HCT116 (cell line): ENCODE data around the gene TUBA1C. TPM values are rescaled to one million over a fixed set of nuclear protein-coding genes. Genes with fewer than 3 reads are reported as not detected.

Experiments used
- ATAC-seq: fragments of 200-7000 bp; cut with Tn5 transposase; 2 replicates; pipeline ENCODE4 v1.9.1; 2020; ENCODE audit warnings: mild to moderate bottlenecking, moderate library complexity
- BruUV-seq: library from RNA; stranded (reverse); fragments of 400-500 nt; replicated peaks from 2 replicates; lab custom pipeline; 2021; lab: Mats Ljungman, UMichigan
- CTCF ChIA-PET: fragments of 300-600 bp; sonication (Branson Sonifier 250); formaldehyde crosslinking; loops from one replicate; lab custom pipeline; 2021; ENCODE audit warnings: antibody characterized with exemption; lab: Charles Lee
- POLR2A ChIA-PET: fragments of 300-600, 350-600 bp; sonication (Branson Sonifier 250); formaldehyde crosslinking; loops from one replicate; lab custom pipeline; 2021; ENCODE audit warnings: antibody characterized with exemption; lab: Charles Lee
- RAD21 ChIA-PET, 2 experiments: fragments of 300-600 bp; sonication (Branson Sonifier 250); formaldehyde crosslinking; loops; one replicate each; lab custom pipeline; 2023; ENCODE audit warnings: low total read pairs in 2 of 2; ENCODE audit not compliant: uncharacterized antibody in 2 of 2, unreplicated experiment in 2 of 2, low non-redundant PET in 1 of 2; lab: Charles Lee
- DNase-seq: peaks from one replicate; pipeline ENCODE4 v3.0.0-alpha.2; 2010; ENCODE audit warnings: low read depth, low spot score
- H2AFZ ChIP-seq: fragments of 200-600 bp; shearing (Covaris generic), sonication (generic); 2 replicates; pipeline ENCODE4 v1.6.1; 2017; ENCODE audit warnings: low read depth, mixed run types, mixed read lengths, antibody characterized with exemption, low read length; ENCODE audit not compliant: poor library complexity, severe bottlenecking
- H3K27ac ChIP-seq: 2 replicates; pipeline ENCODE4 v1.5.1; 2012; ENCODE audit warnings: low read depth, low read length
- H3K27me3 ChIP-seq: fragments of 200-600 bp; sonication (generic); 2 replicates; pipeline ENCODE4 v1.6.1; 2016; ENCODE audit warnings: mixed run types, low read length, mixed read lengths; ENCODE audit not compliant: insufficient read depth
- H3K36me3 ChIP-seq, 2 experiments: fragments of 200-500 bp in 1 of 2; fragments of 200-600 bp in 1 of 2; sonication (Bioruptor generic) in 1 of 2; sonication (generic) in 1 of 2; 2 replicates each; pipeline versions ENCODE4 v1.5.1 to v1.6.1; 2014 to 2016; ENCODE audit warnings: low read length in 2 of 2, inconsistent platforms in 1 of 2, mixed read lengths in 1 of 2, mixed run types in 1 of 2; ENCODE audit not compliant: insufficient read depth in 2 of 2, control insufficient read depth in 1 of 2
- H3K4me1 ChIP-seq, 2 experiments: fragments of 200-600 bp in 1 of 2; sonication (generic) in 1 of 2; 2 replicates each; pipeline versions ENCODE4 v1.5.1 to v1.6.1; 2012 to 2017; ENCODE audit warnings: low read length in 2 of 2, inconsistent platforms in 1 of 2, mild to moderate bottlenecking in 1 of 2, mixed read lengths in 1 of 2, mixed run types in 1 of 2, moderate library complexity in 1 of 2; ENCODE audit not compliant: insufficient read depth in 2 of 2, control insufficient read depth in 1 of 2
- H3K4me2 ChIP-seq: fragments of 200-600 bp; sonication (generic); 2 replicates; pipeline ENCODE4 v1.6.1; 2017; ENCODE audit warnings: mixed run types, low read length, mixed read lengths
- H3K4me3 ChIP-seq, 2 experiments: fragments of 200-600 bp in 1 of 2; sonication (generic) in 1 of 2; replicated peaks in 1 of 2; 2 replicates each; pipeline ENCODE4 v1.5.1; 2011 to 2016; ENCODE audit warnings: low read length in 2 of 2, control low read depth in 1 of 2, low read depth in 1 of 2, mild to moderate bottlenecking in 1 of 2, mixed read lengths in 1 of 2, mixed run types in 1 of 2
- H3K79me2 ChIP-seq: fragments of 200-600 bp; sonication (generic); 2 replicates; pipeline ENCODE4 v1.6.1; 2017; ENCODE audit warnings: mild to moderate bottlenecking, mixed run types, low read length, moderate library complexity, mixed read lengths; ENCODE audit not compliant: insufficient read depth
- H3K9ac ChIP-seq: fragments of 200-600 bp; sonication (generic); 2 replicates; pipeline ENCODE4 v1.6.1; 2016; ENCODE audit warnings: low read length, mixed read lengths
- H3K9me2 ChIP-seq: fragments of 200-600 bp; sonication (generic), shearing (Covaris generic); 2 replicates; pipeline ENCODE4 v1.6.1; 2017; ENCODE audit warnings: mixed run types, mild to moderate bottlenecking, moderate library complexity; ENCODE audit not compliant: insufficient read depth
- H3K9me3 ChIP-seq, 2 experiments: fragments of 200-500 bp in 1 of 2; fragments of 200-600 bp in 1 of 2; sonication (Bioruptor generic) in 1 of 2; sonication (generic) in 1 of 2; 2 replicates each; pipeline ENCODE4 v1.6.1; 2014 to 2017; ENCODE audit warnings: low read length in 2 of 2, mixed read lengths in 2 of 2, inconsistent platforms in 1 of 2, low read depth in 1 of 2, mild to moderate bottlenecking in 1 of 2, mixed run types in 1 of 2, moderate library complexity in 1 of 2; ENCODE audit not compliant: control insufficient read depth in 1 of 2, insufficient read depth in 1 of 2
- H4K20me1 ChIP-seq: fragments of 200-600 bp; sonication (generic), shearing (Covaris generic); 2 replicates; pipeline ENCODE4 v1.6.1; 2017; ENCODE audit warnings: mixed run types, mild to moderate bottlenecking, moderate library complexity; ENCODE audit not compliant: insufficient read depth
- CEBPB ChIP-seq: IDR thresholded peaks from 2 replicates; pipeline ENCODE4 v1.6.1; 2012; ENCODE audit warnings: low read depth
- ELF1 ChIP-seq: IDR thresholded peaks from 2 replicates; pipeline ENCODE4 v1.6.1; 2012; ENCODE audit warnings: low read depth, borderline replicate concordance
- EZH2phosphoT487 ChIP-seq: fragments of 200-600 bp; IDR thresholded peaks from 2 replicates; pipeline ENCODE4 v1.6.1; 2018; ENCODE audit warnings: antibody characterized with exemption, borderline replicate concordance
- JUND ChIP-seq: IDR thresholded peaks from 2 replicates; pipeline ENCODE4 v1.6.1; 2012
- POLR2A ChIP-seq: IDR thresholded peaks from 2 replicates; pipeline ENCODE4 v1.7.0; 2011; ENCODE audit warnings: borderline replicate concordance; ENCODE audit not compliant: insufficient read depth, insufficient read length; ENCODE audit errors: extremely low read depth
- YY1 ChIP-seq: IDR thresholded peaks from 2 replicates; pipeline ENCODE4 v1.6.1; 2011; ENCODE audit warnings: low read length, low read depth, moderate library complexity, mild to moderate bottlenecking; ENCODE audit not compliant: insufficient replicate concordance; ENCODE audit errors: extremely low read depth
- intact Hi-C: fragments of 100-400 bp; cut with micrococcal nuclease; formaldehyde crosslinking; loops from 2 replicates; pipeline ENCODE4 v1.10.0; 2022
- total RNA-seq: library from RNA; stranded (reverse); gene quantifications from one replicate; pipeline ENCODE4 v1.2.1, GENCODE V29; 2021; ENCODE audit not compliant: unreplicated experiment
- TF ChIP-seq, protein P1 (sequence below): IDR thresholded peaks from 2 replicates; pipeline ENCODE4 v1.6.1; 2012

The TUBA1C gene
- total RNA-seq, 1 experiment from 2014 or later = 571 TPM

DNA sequence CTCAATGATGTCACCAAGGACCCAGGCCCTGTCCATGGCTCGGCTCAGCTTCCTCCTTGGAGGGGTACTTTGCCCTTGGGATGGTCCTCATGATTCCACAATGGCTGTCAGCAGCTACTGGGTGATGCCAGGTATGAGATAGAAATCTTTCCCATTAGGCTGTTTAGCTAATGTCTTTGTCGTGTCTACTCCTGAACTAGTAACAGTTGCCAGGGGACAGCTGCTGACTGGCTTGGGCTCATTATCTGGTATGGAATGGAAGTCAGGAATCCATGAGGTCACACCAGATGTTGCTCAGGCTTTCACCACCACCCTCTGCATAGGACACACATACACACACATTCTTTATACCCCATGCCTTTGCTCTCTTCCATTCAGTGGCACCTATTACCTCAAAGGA is 39.3 kb downstream of the TUBA1C start:
- RAD21 ChIA-PET = no interaction called here
- Histone ChIP-seq H3K27me3 (no peaks in the 10 kb centered on the region), H3K4me2 (no peak overlapping the region), H3K9ac (no peak overlapping the region), H3K4me3 (no peak overlapping the region), H2AFZ (no peak overlapping the region), H3K79me2 (no peaks in the 10 kb centered on the region), H4K20me1 (no peaks in the 10 kb centered on the region), H3K4me1 (peaks cover 0 to 4% of the 10 kb centered on the region in 2 experiments; a peak in 2 of 4 replicates), H3K9me2 (no peaks in the 10 kb centered on the region), H3K9me3 (no peaks in the 10 kb centered on the region), H3K36me3 (no peaks in the 10 kb centered on the region), H3K27ac (no peak overlapping the region)
- CTCF ChIA-PET = interaction anchor here (1.2 to 1.4 kb wide), 2 partner anchors 15 to 27 kb away, joined by 3 to 6 read pairs; no protein-coding TSS in a partner anchor
- POLR2A ChIA-PET = interaction anchor here (0.8 kb wide), 1 partner anchor 38 kb away, joined by 4 read pairs; no protein-coding TSS in a partner anchor
- TF ChIP-seq CEBPB (no peak), POLR2A (no peak)
- intact Hi-C loops = no loop called here
- DNase-seq (no peak), ATAC-seq (no peak)
- no TSS peak for BruUV-seq

DNA sequence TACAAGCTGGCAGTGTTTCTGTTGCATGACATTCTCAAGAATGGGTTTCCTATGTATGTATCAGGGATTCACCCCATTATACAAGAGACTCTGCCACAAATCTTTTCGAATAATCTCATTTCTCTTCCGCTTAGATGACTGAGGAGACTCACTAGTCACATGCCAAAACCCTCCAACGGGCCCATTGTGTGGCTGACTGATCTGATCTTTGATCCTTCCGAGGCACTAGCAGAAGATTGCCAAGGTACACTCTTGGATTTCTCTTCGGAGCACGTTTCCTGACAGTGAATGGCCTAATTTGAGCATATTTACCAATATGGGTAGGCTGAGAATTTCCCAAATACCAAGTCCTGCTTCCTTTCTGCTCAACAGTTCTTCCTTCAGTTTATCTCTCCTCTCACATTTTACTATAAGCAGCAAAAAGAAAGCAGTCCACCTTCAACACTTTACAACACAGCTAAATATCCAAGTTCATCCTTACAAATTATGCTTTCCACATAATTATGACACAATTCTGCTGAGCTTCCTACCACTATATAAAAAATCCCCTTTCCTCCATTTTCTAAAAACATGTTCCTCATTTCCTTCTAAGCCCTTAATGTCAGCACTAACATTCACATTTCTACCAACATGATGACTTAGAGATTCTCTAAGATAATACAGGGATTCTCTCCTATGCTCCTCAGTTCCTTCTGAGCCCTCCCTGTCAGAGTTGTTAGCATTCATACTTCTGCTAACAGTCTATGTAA is 41.1 kb downstream of the TUBA1C start:
- Histone ChIP-seq H4K20me1 (no peaks in the 10 kb centered on the region), H3K4me2 (no peak overlapping the region), H3K4me1 (peaks cover 0 to 4% of the 10 kb centered on the region in 2 experiments; a peak in 2 of 4 replicates), H3K9ac (no peak overlapping the region), H2AFZ (no peak overlapping the region), H3K4me3 (no peak overlapping the region), H3K27ac (no peak overlapping the region), H3K9me3 (no peaks in the 10 kb centered on the region), H3K9me2 (no peaks in the 10 kb centered on the region)
- intact Hi-C loops = no loop called here
- no peak for ATAC-seq
- RAD21 ChIA-PET = no interaction called here
- TF ChIP-seq JUND (no peak), EZH2phosphoT487 (no peak), POLR2A (no peak), ELF1 (no peak), YY1 (no peak)
- TF ChIP-seq, protein P1, sequence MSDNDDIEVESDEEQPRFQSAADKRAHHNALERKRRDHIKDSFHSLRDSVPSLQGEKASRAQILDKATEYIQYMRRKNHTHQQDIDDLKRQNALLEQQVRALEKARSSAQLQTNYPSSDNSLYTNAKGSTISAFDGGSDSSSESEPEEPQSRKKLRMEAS = no peak
- TF ChIP-seq, all 23 proteins: peak for 0
- BruUV-seq = no TSS peak
- CTCF ChIA-PET = interaction anchor here (0.6 to 0.8 kb wide), 2 partner anchors 9 to 42 kb away, joined by 3 read pairs; no protein-coding TSS in a partner anchor
- Histone ChIP-seq H3K79me2 (no peaks in the 10 kb centered on the region), H3K27me3 (no peaks in the 10 kb centered on the region), H3K36me3 (no peaks in the 10 kb centered on the region)
- no peak for DNase-seq
- POLR2A ChIA-PET = no interaction called here
